ENCODE data around the gene DCAF12. TPM values are rescaled to one million over a fixed set of nuclear protein-coding genes. Genes with fewer than 3 reads are reported as not detected.

DCAF12 gene
- total and polyA plus RNA-seq, 2 of the 4 experiments (the other 2 are of a cell fraction) = 7.2 to 17.1 TPM

GRCh38 chr9:34119713-34120112, 6.8 kb downstream of the DCAF12 start:
- no peak overlapping the region for H3K4me2 ChIP-seq (ENCODE audit: low read depth, low read length)
- no peak overlapping the region for H3K23ac ChIP-seq (ENCODE audit: low read depth, low read length)
- no peak overlapping the region for H2AFZ ChIP-seq (replicated peaks; ENCODE audit: low read length, poor library complexity)
- no peak overlapping the region for H4K8ac ChIP-seq (ENCODE audit: low read depth in 2 of 2, low read length in 2 of 2)
- H3K9me3 ChIP-seq (ENCODE audit: control insufficient read depth, insufficient read depth, low read length) = no peaks in the 10 kb centered on the region
- H2AK5ac ChIP-seq (ENCODE audit: low read depth, low read length) = no peak overlapping the region
- no peak overlapping the region for H3K27ac ChIP-seq (ENCODE audit: insufficient read depth, low read length)
- H3K4ac ChIP-seq (ENCODE audit: low read depth, low read length) = no peak overlapping the region
- in situ Hi-C loops (cut with MboI; ENCODE audit: low sequenced_read_pairs) = no loop called here
- BruUV-seq (replicated peaks) = no TSS peak
- no peak overlapping the region for H3K56ac ChIP-seq (ENCODE audit: extremely low read depth, insufficient read depth, low read length)
- ChIA-PET POLR2A (ENCODE audit: unreplicated experiment) (no interaction called here), CTCF (no interaction called here)
- H2BK5ac ChIP-seq (ENCODE audit: low read depth, low read length, poor library complexity, severe bottlenecking) = no peak overlapping the region
- H3K9me1 ChIP-seq (ENCODE audit: insufficient read depth, low read length) = peaks cover 5% of the 10 kb centered on the region
- TF ChIP-seq FOS (IDR thresholded peaks at IDR 0.05; ENCODE audit: low read depth, low read length) = no peak
- TF ChIP-seq SMC3 (IDR thresholded peaks at IDR 0.05; ENCODE audit: low read depth, low read length) = no peak
- no peak for TF ChIP-seq CHD1 (IDR thresholded peaks at IDR 0.05; ENCODE audit: low read depth, low read length)
- no peak for TF ChIP-seq MXI1 (IDR thresholded peaks at IDR 0.05; ENCODE audit: borderline replicate concordance, low read depth, low read length)
- no peak for TF ChIP-seq RCOR1 (IDR thresholded peaks at IDR 0.05; ENCODE audit: insufficient replicate concordance, low read length)
- no peak for TF ChIP-seq USF2 (IDR thresholded peaks at IDR 0.05; ENCODE audit: low read depth, low read length)
- H3K18ac ChIP-seq (ENCODE audit: low read depth, low read length) = no peak overlapping the region
- peaks cover 19 to 53% of the 10 kb centered on the region in 2 experiments for H3K79me1 ChIP-seq (ENCODE audit: low read depth in 1 of 2, low read length in 2 of 2)
- no peak overlapping the region for H2AK9ac ChIP-seq (replicated peaks; ENCODE audit: low read depth, low read length, poor library complexity)
- no peak overlapping the region for H2BK120ac ChIP-seq (ENCODE audit: low read depth, low read length)
- peaks cover 26% of the 10 kb centered on the region for H3K36me3 ChIP-seq (ENCODE audit: control insufficient read depth, insufficient read depth, low read length)
- DNase-seq (no peak), ATAC-seq (ENCODE audit: low read depth) (no peak)
- dilution Hi-C loops (cut with HindIII; ENCODE audit: low sequenced_read_pairs, unreplicated experiment) = no loop called here
- H4K20me1 ChIP-seq (ENCODE audit: insufficient read depth, low read length) = peaks cover 7% of the 10 kb centered on the region
- H3K14ac ChIP-seq (replicated peaks; ENCODE audit: low read depth, low read length) = no peak overlapping the region
- intact Hi-C loops (cut with micrococcal nuclease) = loop anchor here (10.0 kb wide), 1 partner anchor 205 kb away; the partner anchor contains the start of genes KIF24 and NUDT2
- H4K91ac ChIP-seq (ENCODE audit: insufficient read depth, low read depth, low read length) = no peak overlapping the region
- H3K4me3 ChIP-seq (ENCODE audit: insufficient read depth, low read depth, low read length) = no peak overlapping the region
- H3K27me3 ChIP-seq (ENCODE audit: control insufficient read depth, insufficient read depth, low read length) = no peaks in the 10 kb centered on the region
- no peak overlapping the region for H2BK20ac ChIP-seq (ENCODE audit: low read depth, low read length)
- WGBS, 2 experiments (ENCODE audit: extremely low coverage in 2 of 2, insufficient read length in 1 of 2) = no CpG with 5 or more reads among the region's 3 CpGs
- no peak overlapping the region for H3K9ac ChIP-seq (ENCODE audit: low read depth, low read length)
- H3K4me1 ChIP-seq (ENCODE audit: control insufficient read depth, insufficient read depth, low read length) = peaks cover 2% of the 10 kb centered on the region; the same call in 1 of the 2 replicates
- no peak overlapping the region for H4K5ac ChIP-seq (ENCODE audit: low read depth, low read length)
- no peak overlapping the region for H2BK15ac ChIP-seq (ENCODE audit: low read depth, low read length)
